Naive B cell (primary cell): ENCODE data around the gene ADAMTS6. TPM values are rescaled to one million over a fixed set of nuclear protein-coding genes. Genes with fewer than 3 reads are reported as not detected.
A peak's percentile ranks its signal among the peaks of the same experiment; 100 is the strongest.

ENCODE experiments used
- ATAC-seq, 2 donors: fragments of 150-1000 bp; cut with Tn5 transposase; 2 replicates each; pipeline ENCODE4 v1.10.0; 2021; ENCODE audit warnings: low read depth in 2 of 2, mild to moderate bottlenecking in 2 of 2, moderate library complexity in 2 of 2
- DNase-seq: peaks from one replicate; pipeline ENCODE4 v3.0.0; 2022
- H3K27ac Mint-ChIP-seq, 6 donors: one replicate each; pipeline ENCODE4 v1.8.0; 2020 to 2022; ENCODE audit warnings: mild to moderate bottlenecking in 6 of 6, mixed read lengths in 6 of 6, moderate library complexity in 5 of 6, inconsistent platforms in 2 of 6
- H3K27me3 Mint-ChIP-seq, 3 donors: one replicate each; pipeline ENCODE4 v1.8.0; 2021 to 2022; ENCODE audit warnings: mixed read lengths in 3 of 3, mild to moderate bottlenecking in 1 of 3
- H3K36me3 Mint-ChIP-seq, 2 donors: one replicate each; pipeline ENCODE4 v1.8.0; 2020 to 2022; ENCODE audit warnings: mixed read lengths in 2 of 2, inconsistent platforms in 1 of 2, mild to moderate bottlenecking in 1 of 2
- H3K4me1 Mint-ChIP-seq, 3 donors: one replicate each; pipeline ENCODE4 v1.8.0; 2020 to 2022; ENCODE audit warnings: mixed read lengths in 3 of 3, inconsistent platforms in 1 of 3, mild to moderate bottlenecking in 1 of 3, moderate library complexity in 1 of 3
- H3K4me3 Mint-ChIP-seq, 8 donors: one replicate each; pipeline ENCODE4 v1.8.0; 2020 to 2022; ENCODE audit warnings: mild to moderate bottlenecking in 8 of 8, mixed read lengths in 8 of 8, moderate library complexity in 8 of 8, inconsistent platforms in 2 of 8
- H3K9me3 Mint-ChIP-seq, 7 donors: one replicate each; pipeline ENCODE4 v1.8.0; 2020 to 2022; ENCODE audit warnings: mixed read lengths in 7 of 7, mild to moderate bottlenecking in 5 of 7, inconsistent platforms in 2 of 7, moderate library complexity in 1 of 7
- polyA plus RNA-seq, 6 donors: library from polyadenylated mRNA; unstranded; fragments of 300-500 nt; fragmentation: Illumina TruSeq; gene quantifications; one replicate each; pipeline ENCODE4 v1.2.3, GENCODE V29; 2021; ENCODE audit warnings: low read depth in 6 of 6

The ADAMTS6 gene
- polyA plus RNA-seq, 6 donors from 2014 or later, result 0.19 to 0.80 (median 0.48) TPM

- H3K9me3 Mint-ChIP-seq, result peaks cover 0 to 17% (median 8%) of the 10 kb centered on the region in 7 donors
- no peak for DNase-seq
- H3K4me1 Mint-ChIP-seq, result no peaks in the 10 kb centered on the region
- H3K36me3 Mint-ChIP-seq, result peaks cover 6 to 8% of the 10 kb centered on the region in 2 donors
- peaks cover 0 to 7% (median 0%) of the 10 kb centered on the region in 3 donors for H3K27me3 Mint-ChIP-seq
- no peak overlapping the region for H3K4me3 Mint-ChIP-seq
- ATAC-seq, result no peak
- H3K27ac Mint-ChIP-seq, result no peak overlapping the region
Observed at GRCh38 chr5:65117525-65117924, 364.2 kb downstream of the ADAMTS6 start.

DNA sequence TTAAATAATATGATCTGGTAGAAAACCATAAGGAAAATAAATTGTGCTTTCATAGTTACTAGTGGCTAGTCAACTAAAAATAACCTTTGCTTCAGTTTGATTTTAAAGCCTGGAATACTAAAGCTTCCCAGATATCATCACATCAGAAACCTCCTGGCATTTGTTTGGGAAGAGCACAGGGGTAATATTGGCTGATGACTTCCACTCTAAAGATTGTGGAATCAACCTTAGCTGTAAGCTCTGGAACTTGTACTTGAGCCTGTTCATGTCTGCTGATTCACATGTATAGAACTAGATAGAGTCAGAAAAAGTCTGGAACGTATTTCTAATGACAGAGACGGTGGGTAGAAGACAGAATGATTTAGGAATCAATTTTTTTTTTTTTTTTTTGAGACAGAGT, 367.9 kb downstream of the ADAMTS6 start:
- H3K36me3 Mint-ChIP-seq, result peaks cover 6 to 8% of the 10 kb centered on the region in 2 donors
- no peak for ATAC-seq
- DNase-seq, result no peak
- peaks cover 0 to 12% (median 8%) of the 10 kb centered on the region in 3 donors for H3K27me3 Mint-ChIP-seq
- peaks cover 0 to 17% (median 9%) of the 10 kb centered on the region in 7 donors for H3K9me3 Mint-ChIP-seq
- H3K27ac Mint-ChIP-seq, result no peak overlapping the region
- no peaks in the 10 kb centered on the region for H3K4me1 Mint-ChIP-seq
- H3K4me3 Mint-ChIP-seq, result no peak overlapping the region

DNA sequence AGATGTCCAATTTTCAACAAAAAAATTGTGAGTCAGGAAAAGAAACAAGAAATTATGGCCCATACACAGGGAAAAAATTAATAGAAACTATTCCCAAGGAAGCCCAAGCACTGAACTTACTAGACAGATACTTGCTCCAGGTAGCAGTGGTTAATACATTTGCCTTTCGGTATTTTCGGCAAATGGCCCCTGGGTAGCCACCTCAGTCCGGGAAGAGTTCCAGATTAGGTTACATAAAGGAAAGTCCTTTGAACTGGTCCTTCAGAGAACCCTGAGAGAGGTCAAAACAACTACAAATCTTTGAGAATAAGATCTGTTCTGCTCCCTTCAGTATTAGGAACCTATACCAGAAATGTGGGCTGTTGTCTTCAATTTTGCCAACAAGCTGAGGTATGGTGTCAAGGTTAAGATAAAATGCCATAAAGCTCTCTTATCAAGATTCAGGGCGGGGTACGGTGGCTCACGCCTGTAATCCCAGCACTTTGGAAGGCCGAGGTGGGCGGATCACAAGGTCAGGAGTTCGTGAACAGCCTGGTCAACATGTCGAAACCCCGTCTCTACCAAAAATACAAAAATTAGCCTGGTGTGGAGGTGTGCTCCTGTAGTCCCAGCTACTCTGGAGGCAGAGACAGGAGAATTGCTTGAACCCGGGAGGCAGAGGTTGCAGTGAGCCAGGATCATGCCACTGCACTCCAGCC, 369.6 kb downstream of the ADAMTS6 start:
- no peak overlapping the region for H3K4me3 Mint-ChIP-seq
- ATAC-seq (no peak), DNase-seq (no peak)
- H3K36me3 Mint-ChIP-seq, result no peaks in the 10 kb centered on the region
- no peak overlapping the region for H3K27ac Mint-ChIP-seq
- peaks cover 0 to 8% (median 6%) of the 10 kb centered on the region in 3 donors for H3K27me3 Mint-ChIP-seq
- H3K9me3 Mint-ChIP-seq, result peaks cover 0 to 3% (median 0%) of the 10 kb centered on the region in 7 donors
- H3K4me1 Mint-ChIP-seq, result no peaks in the 10 kb centered on the region

DNA sequence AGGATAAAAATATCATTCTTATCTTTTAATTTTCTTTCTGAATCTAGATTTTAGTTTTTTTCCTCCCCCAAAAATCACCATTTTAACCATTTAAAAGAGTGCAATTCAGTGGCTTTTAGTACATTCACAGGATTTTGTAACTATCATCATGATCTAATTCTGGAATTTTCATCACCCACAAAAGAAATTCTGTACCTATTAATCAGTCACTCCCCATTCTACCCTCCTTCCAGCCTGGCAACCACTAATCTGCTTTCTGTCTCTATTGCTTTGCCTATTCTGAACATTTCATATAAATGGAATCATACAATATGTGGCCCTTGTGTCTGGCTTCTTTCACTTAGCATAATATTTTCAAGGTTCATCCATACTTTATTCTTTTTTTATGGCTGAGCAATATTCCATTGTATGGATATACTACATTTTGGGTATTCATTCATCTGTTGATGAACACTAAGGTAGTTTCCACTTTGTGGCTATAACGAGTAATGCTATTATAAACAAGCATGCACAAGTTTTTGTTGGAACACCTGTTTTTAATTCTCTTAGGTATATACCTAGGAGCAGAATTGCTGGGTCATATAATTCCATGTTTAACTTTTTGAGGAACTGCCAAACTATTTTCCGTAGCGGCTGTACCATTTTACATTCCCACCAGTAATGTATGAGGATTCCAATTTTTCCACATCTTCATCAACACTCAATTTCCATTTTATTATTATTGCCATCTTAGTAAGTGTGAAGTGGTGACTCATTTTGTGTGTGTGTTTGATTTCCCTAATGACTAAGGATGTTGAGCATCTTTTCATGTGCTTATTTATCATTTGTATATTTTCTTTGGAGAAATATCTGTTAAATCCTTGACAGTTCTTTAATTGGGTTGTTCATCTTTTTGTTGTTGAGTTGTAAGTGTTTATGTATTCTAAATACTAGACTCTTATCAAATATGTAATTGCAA, 372.7 kb downstream of the ADAMTS6 start:
- no peak overlapping the region for H3K27ac Mint-ChIP-seq

GRCh38 chr5:65105301-65105700, 376.4 kb downstream of the ADAMTS6 start:
- Mint-ChIP-seq H3K4me3 (peak overlapping the region in 6 of 8 donors; percentile 4 to 85 (median 40)), H3K36me3 (no peaks in the 10 kb centered on the region)

More for the DNA sequence above, 372.7 kb downstream of the ADAMTS6 start:
- Mint-ChIP-seq H3K9me3 (peaks cover 0 to 2% (median 0%) of the 10 kb centered on the region in 7 donors), H3K4me3 (no peak overlapping the region), H3K36me3 (no peaks in the 10 kb centered on the region), H3K27me3 (peaks cover 0 to 8% (median 6%) of the 10 kb centered on the region in 3 donors), H3K4me1 (peaks cover 10 to 22% (median 17%) of the 10 kb centered on the region in 3 donors)
- DNase-seq, result no peak
- no peak for ATAC-seq

DNA sequence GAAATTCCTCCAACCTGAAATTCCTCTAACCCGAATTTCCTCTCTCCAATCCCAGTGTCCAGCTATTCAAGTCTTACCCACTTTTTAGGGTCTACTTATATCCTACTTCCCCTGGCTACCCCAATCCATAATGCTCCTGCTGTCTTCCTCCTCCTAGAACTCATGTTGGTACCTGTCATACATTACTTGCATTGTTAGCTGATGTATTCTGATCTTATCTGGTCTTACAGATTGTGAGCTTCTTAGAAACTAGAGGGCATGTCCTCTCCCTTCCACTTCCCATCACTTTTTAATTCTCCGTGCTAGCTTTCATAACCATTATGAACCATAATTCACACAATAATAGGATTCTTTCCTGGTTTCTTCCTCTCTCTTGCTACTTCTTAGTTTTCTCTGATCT, 376.9 kb downstream of the ADAMTS6 start:
- ATAC-seq, result no peak
- peaks cover 24 to 40% (median 29%) of the 10 kb centered on the region in 3 donors for H3K4me1 Mint-ChIP-seq
- no peaks in the 10 kb centered on the region for H3K27me3 Mint-ChIP-seq
- no peaks in the 10 kb centered on the region for H3K9me3 Mint-ChIP-seq
- peak overlapping the region in 7 of 8 donors; percentile 3 to 85 (median 35) for H3K4me3 Mint-ChIP-seq
- peak overlapping the region in 1 of 6 donors; percentile 4 for H3K27ac Mint-ChIP-seq
- DNase-seq, result no peak
- no peaks in the 10 kb centered on the region for H3K36me3 Mint-ChIP-seq

More at GRCh38 chr5:65105301-65105700, 376.4 kb downstream of the ADAMTS6 start:
- DNase-seq (no peak), ATAC-seq (no peak)
- peaks cover 0 to 2% (median 0%) of the 10 kb centered on the region in 7 donors for H3K9me3 Mint-ChIP-seq
- H3K27ac Mint-ChIP-seq, result peak overlapping the region in 3 of 6 donors; percentile 4 to 82 (median 6)
- H3K27me3 Mint-ChIP-seq, result peaks cover 0 to 3% (median 0%) of the 10 kb centered on the region in 3 donors
- peaks cover 24 to 40% (median 29%) of the 10 kb centered on the region in 3 donors for H3K4me1 Mint-ChIP-seq

- no peaks in the 10 kb centered on the region for H3K36me3 Mint-ChIP-seq
- no peak for DNase-seq
- peak overlapping the region; percentile 81 to 91 (median 84) for H3K4me3 Mint-ChIP-seq
- peaks cover 24 to 40% (median 29%) of the 10 kb centered on the region in 3 donors for H3K4me1 Mint-ChIP-seq
- no peak for ATAC-seq
- H3K27me3 Mint-ChIP-seq, result no peaks in the 10 kb centered on the region
- no peaks in the 10 kb centered on the region for H3K9me3 Mint-ChIP-seq
- H3K27ac Mint-ChIP-seq, result peak overlapping the region; percentile 56 to 91 (median 85)
Observed at GRCh38 chr5:65103756-65104440, 377.8 kb downstream of the ADAMTS6 start.

GRCh38 chr5:65102976-65103711, 378.6 kb downstream of the ADAMTS6 start:
- Mint-ChIP-seq H3K36me3 (no peaks in the 10 kb centered on the region), H3K27ac (peak overlapping the region; percentile 56 to 92 (median 85)), H3K9me3 (no peaks in the 10 kb centered on the region), H3K4me1 (peaks cover 24 to 40% (median 29%) of the 10 kb centered on the region in 3 donors), H3K27me3 (no peaks in the 10 kb centered on the region), H3K4me3 (peak overlapping the region; percentile 81 to 96 (median 88))
- ATAC-seq (peak; percentile 81 to 87), DNase-seq (peak; percentile 53)

DNA sequence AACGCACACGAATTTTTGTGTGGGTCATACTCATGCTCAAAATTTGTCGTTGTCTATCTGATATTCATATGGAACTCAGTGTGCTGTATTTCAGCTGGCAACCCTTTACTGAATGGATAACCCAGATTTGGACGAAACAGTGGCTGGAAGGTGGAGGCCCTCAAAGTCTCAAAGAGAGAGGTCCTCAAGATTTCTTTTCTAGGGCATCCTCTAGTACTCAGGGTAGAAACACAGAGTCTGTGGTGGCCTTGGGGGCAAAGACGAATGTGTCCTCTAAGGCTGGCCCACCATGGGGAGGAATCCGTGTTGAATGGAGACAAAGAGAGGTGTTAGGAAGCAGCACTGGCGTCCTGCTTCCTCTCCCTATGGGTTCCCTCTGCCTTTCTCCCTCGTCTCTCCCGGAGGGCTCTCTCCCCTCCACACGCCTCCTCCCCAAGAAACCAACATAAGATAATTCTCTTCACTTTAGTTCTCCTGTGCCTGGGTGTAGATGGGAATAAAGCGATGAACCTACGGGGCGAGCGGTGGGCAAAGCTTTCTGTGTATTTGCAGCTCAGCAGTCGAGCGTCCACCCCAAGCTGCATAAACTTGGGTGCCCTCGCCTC, 379.2 kb downstream of the ADAMTS6 start:
- ATAC-seq, result peak in 1 of 2 donors; percentile 8
- peak overlapping the region; percentile 81 to 92 (median 86) for H3K27ac Mint-ChIP-seq
- H3K4me3 Mint-ChIP-seq, result peak overlapping the region; percentile 81 to 96 (median 90)
- H3K36me3 Mint-ChIP-seq, result no peaks in the 10 kb centered on the region
- H3K9me3 Mint-ChIP-seq, result no peaks in the 10 kb centered on the region
- no peak for DNase-seq
- H3K4me1 Mint-ChIP-seq, result peaks cover 24 to 40% (median 29%) of the 10 kb centered on the region in 3 donors
- no peaks in the 10 kb centered on the region for H3K27me3 Mint-ChIP-seq

DNA sequence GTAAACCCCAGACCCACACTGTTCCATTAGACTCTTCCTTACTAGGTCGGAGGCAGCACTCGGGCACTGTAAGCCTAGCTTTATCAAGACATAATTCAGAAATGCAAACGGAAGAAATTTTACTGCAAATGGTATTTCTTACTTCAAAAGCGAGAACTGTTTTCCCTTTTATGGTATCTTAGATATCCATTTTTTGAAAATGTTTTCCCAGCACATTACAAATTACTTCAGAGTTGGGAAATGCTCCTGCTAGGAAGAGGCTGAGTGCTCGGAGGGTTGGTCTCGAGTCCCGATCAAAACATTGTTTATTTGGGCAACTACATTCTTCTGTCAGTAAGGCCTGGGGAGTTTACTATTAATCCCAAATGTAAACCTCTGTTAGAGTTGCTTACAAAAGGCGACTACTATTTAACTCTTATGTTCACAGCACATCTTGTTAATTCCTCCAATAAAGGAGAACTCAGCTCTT, 380.1 kb downstream of the ADAMTS6 start:
- no peak for ATAC-seq
- Mint-ChIP-seq H3K4me1 (peaks cover 24 to 40% (median 29%) of the 10 kb centered on the region in 3 donors), H3K27me3 (peaks cover 0 to 4% (median 0%) of the 10 kb centered on the region in 3 donors)

GRCh38 chr5:65100911-65101631, 380.6 kb downstream of the ADAMTS6 start:
- DNase-seq (no peak), ATAC-seq (no peak)
- Mint-ChIP-seq H3K36me3 (no peaks in the 10 kb centered on the region), H3K4me3 (peak overlapping the region in 5 of 8 donors; percentile 4 to 91 (median 85)), H3K27ac (peak overlapping the region in 3 of 6 donors; percentile 43 to 76 (median 70)), H3K27me3 (peaks cover 0 to 6% (median 0%) of the 10 kb centered on the region in 3 donors), H3K9me3 (no peaks in the 10 kb centered on the region), H3K4me1 (peaks cover 24 to 36% (median 25%) of the 10 kb centered on the region in 3 donors)

More for the DNA sequence above, 380.1 kb downstream of the ADAMTS6 start:
- no peak for DNase-seq
- peak overlapping the region; percentile 4 to 92 (median 86) for H3K4me3 Mint-ChIP-seq
- peak overlapping the region in 2 of 6 donors; percentile 70 to 76 for H3K27ac Mint-ChIP-seq
- no peaks in the 10 kb centered on the region for H3K9me3 Mint-ChIP-seq
- H3K36me3 Mint-ChIP-seq, result no peaks in the 10 kb centered on the region
